Astrocyte (in vitro differentiated cells and primary cell): Measurements from ENCODE around the gene FRMD6. TPM values are rescaled to one million over a fixed set of nuclear protein-coding genes. Genes with fewer than 3 reads are reported as not detected.
A peak's percentile ranks its signal among the peaks of the same experiment; 100 is the strongest.

Source experiments
- DNase-seq: peaks from one replicate; pipeline ENCODE4 v3.0.0-alpha.2; 2010; ENCODE audit warnings: low read depth
- FAIRE-seq: peaks from 2 replicates; lab custom pipeline; 2011; peaks lifted over from hg19 to GRCh38; lab: Jason Lieb, UNC
- H2AFZ ChIP-seq: 2 replicates; pipeline ENCODE4 v1.6.0; 2012; ENCODE audit warnings: low read depth, low read length, inconsistent platforms
- H3K27ac ChIP-seq: 2 replicates; pipeline ENCODE4 v1.5.1; 2011; ENCODE audit warnings: low read depth, low read length, inconsistent platforms
- H3K27me3 ChIP-seq: 2 replicates; pipeline ENCODE4 v1.6.0; 2011; ENCODE audit warnings: low read length, inconsistent platforms; ENCODE audit not compliant: insufficient read depth
- H3K36me3 ChIP-seq: 2 replicates; pipeline ENCODE4 v1.5.1; 2011; ENCODE audit warnings: low read length, inconsistent platforms; ENCODE audit not compliant: insufficient read depth
- H3K4me1 ChIP-seq: 2 replicates; pipeline ENCODE4 v1.5.1; 2011; ENCODE audit warnings: low read length, inconsistent platforms; ENCODE audit not compliant: insufficient read depth
- H3K4me2 ChIP-seq: 2 replicates; pipeline ENCODE4 v1.6.0; 2012; ENCODE audit warnings: low read length, inconsistent platforms
- H3K4me3 ChIP-seq: 2 replicates; pipeline ENCODE4 v1.5.1; 2011; ENCODE audit warnings: low read depth, mild to moderate bottlenecking, low read length, inconsistent platforms; ENCODE audit not compliant: insufficient read depth
- H3K79me2 ChIP-seq: 2 replicates; pipeline ENCODE4 v1.6.0; 2012; ENCODE audit warnings: mild to moderate bottlenecking, low read length, inconsistent platforms; ENCODE audit not compliant: insufficient read depth
- H3K9ac ChIP-seq: 2 replicates; pipeline ENCODE4 v1.6.0; 2012; ENCODE audit warnings: mild to moderate bottlenecking, low read length, inconsistent platforms
- H3K9me3 ChIP-seq: 2 replicates; pipeline ENCODE4 v1.5.1; 2012; ENCODE audit warnings: low read depth, mild to moderate bottlenecking, low read length, inconsistent platforms; ENCODE audit not compliant: insufficient read depth
- H4K20me1 ChIP-seq: 2 replicates; pipeline ENCODE4 v1.6.0; 2012; ENCODE audit warnings: low read length, inconsistent platforms; ENCODE audit not compliant: insufficient read depth
- H3K27ac Mint-ChIP-seq: one replicate; pipeline ENCODE4 v1.8.0; 2021; ENCODE audit warnings: mild to moderate bottlenecking, mixed read lengths; ENCODE audit not compliant: unreplicated experiment
- H3K27me3 Mint-ChIP-seq: one replicate; pipeline ENCODE4 v1.8.0; 2021; ENCODE audit warnings: low read depth, mixed read lengths; ENCODE audit not compliant: unreplicated experiment
- H3K36me3 Mint-ChIP-seq: one replicate; pipeline ENCODE4 v1.8.0; 2021; ENCODE audit warnings: low read depth, mixed read lengths; ENCODE audit not compliant: unreplicated experiment
- H3K4me1 Mint-ChIP-seq: one replicate; pipeline ENCODE4 v1.8.0; 2021; ENCODE audit warnings: low read depth, mixed read lengths; ENCODE audit not compliant: unreplicated experiment
- H3K4me3 Mint-ChIP-seq: one replicate; pipeline ENCODE4 v1.8.0; 2021; ENCODE audit warnings: mild to moderate bottlenecking, moderate library complexity, mixed read lengths; ENCODE audit not compliant: unreplicated experiment
- H3K9me3 Mint-ChIP-seq: one replicate; pipeline ENCODE4 v1.8.0; 2021; ENCODE audit warnings: mild to moderate bottlenecking, mixed read lengths; ENCODE audit not compliant: unreplicated experiment
- CTCF ChIP-seq: IDR thresholded peaks from 2 replicates; pipeline ENCODE4 v1.5.1; 2011; ENCODE audit warnings: low read depth, mild to moderate bottlenecking, inconsistent platforms, low read length, moderate library complexity; ENCODE audit not compliant: insufficient read depth
- EZH2 ChIP-seq: IDR thresholded peaks from 2 replicates; pipeline ENCODE4 v1.6.1; 2012; ENCODE audit warnings: mild to moderate bottlenecking, low read length, inconsistent platforms; ENCODE audit not compliant: insufficient read depth
- total RNA-seq: library from RNA; stranded (reverse); gene quantifications from 2 replicates; pipeline ENCODE4 v1.2.1, GENCODE V29; 2021

Gene FRMD6
- total RNA-seq, 1 donor from 2014 or later = 492 TPM

DNA sequence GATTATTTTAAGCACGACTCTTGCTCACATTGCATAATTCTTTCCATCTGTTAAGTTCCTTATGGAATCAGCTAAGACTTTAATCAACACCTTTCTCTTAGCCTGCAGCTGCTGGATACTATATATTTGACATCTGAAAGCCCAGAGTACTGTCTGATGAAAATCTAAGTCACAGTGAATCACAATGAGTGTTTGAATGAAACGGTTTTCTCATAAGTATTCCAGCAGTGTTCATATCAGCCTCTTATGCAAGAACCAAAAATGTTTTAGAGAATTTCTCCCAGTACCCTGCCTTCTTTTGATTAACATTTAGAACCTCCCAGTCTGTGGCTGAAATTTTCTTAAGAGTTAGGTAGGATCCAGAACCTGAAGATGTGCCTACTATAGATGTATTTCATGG lies 55.6 kb downstream of the FRMD6 start:
- H3K9ac ChIP-seq = no peak overlapping the region
- Mint-ChIP-seq H3K4me1 (peaks cover 55% of the 10 kb centered on the region), H3K36me3 (peaks cover 13% of the 10 kb centered on the region), H3K27me3 (no peaks in the 10 kb centered on the region), H3K27ac (peak overlapping the region; percentile 53), H3K4me3 (no peak overlapping the region), H3K9me3 (no peaks in the 10 kb centered on the region)
- H3K4me2 ChIP-seq = no peak overlapping the region
- peaks cover 93% of the 10 kb centered on the region for H3K36me3 ChIP-seq
- no peak overlapping the region for H2AFZ ChIP-seq
- H4K20me1 ChIP-seq = peaks cover 65% of the 10 kb centered on the region
- H3K9me3 ChIP-seq = no peaks in the 10 kb centered on the region
- no peak for TF ChIP-seq EZH2
- TF ChIP-seq CTCF = no peak
- DNase-seq = no peak
- H3K4me3 ChIP-seq = no peak overlapping the region
- H3K4me1 ChIP-seq = peaks cover 10% of the 10 kb centered on the region
- FAIRE-seq = no peak
- H3K79me2 ChIP-seq = peaks cover 93% of the 10 kb centered on the region
- no peaks in the 10 kb centered on the region for H3K27me3 ChIP-seq
- H3K27ac ChIP-seq = no peak overlapping the region

DNA sequence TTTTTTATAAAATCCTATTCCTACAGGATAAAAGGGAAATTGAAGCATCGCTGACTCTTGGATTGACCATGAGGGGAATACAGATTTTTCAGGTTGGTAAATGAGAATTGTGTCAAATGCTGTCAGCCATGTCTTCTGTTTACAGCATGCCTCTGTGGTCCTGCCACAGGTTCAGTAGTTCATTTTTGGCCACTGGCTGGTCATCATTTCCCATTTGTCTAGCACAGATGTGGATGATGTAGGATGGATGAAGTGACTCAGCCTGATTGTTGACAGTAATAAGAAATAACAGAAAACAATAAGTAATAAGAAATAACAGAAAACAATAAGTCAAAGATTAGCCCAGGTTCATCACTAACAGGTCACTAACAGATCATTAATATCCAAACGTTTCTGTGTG lies 59.8 kb downstream of the FRMD6 start:
- H3K4me2 ChIP-seq = no peak overlapping the region
- TF ChIP-seq CTCF = no peak
- no peak for TF ChIP-seq EZH2
- no peak overlapping the region for H3K4me3 ChIP-seq
- H3K79me2 ChIP-seq = peaks cover 64% of the 10 kb centered on the region
- peaks cover 92% of the 10 kb centered on the region for H3K36me3 ChIP-seq
- H3K4me1 Mint-ChIP-seq = peaks cover 62% of the 10 kb centered on the region
- peaks cover 67% of the 10 kb centered on the region for H4K20me1 ChIP-seq
- H3K27me3 ChIP-seq = no peaks in the 10 kb centered on the region
- no peaks in the 10 kb centered on the region for H3K9me3 ChIP-seq
- no peak overlapping the region for H3K4me3 Mint-ChIP-seq
- FAIRE-seq (no peak), DNase-seq (no peak)
- no peaks in the 10 kb centered on the region for H3K9me3 Mint-ChIP-seq
- H3K27ac ChIP-seq = no peak overlapping the region
- no peaks in the 10 kb centered on the region for H3K27me3 Mint-ChIP-seq
- peaks cover 4% of the 10 kb centered on the region for H3K4me1 ChIP-seq
- H3K27ac Mint-ChIP-seq = peak overlapping the region; percentile 47
- no peak overlapping the region for H3K9ac ChIP-seq
- peaks cover 19% of the 10 kb centered on the region for H3K36me3 Mint-ChIP-seq
- no peak overlapping the region for H2AFZ ChIP-seq

DNA sequence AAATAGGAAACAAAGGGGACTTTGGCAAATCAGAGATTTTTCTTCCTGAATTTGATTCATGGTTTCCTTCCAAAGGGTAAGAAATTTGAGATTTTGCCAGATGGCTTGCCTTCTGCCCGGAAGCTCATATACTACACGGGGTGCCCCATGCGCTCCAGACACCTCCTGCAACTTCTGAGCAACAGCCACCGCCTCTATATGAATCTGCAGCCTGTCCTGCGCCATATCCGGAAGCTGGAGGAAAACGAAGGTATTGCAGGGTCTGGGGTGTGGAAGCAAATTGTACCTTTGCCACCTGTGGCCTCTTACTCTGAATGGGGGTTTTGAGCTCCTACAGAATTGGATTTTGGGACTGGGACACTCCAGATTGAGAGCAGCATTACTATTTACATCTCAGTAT lies 63.5 kb downstream of the FRMD6 start:
- DNase-seq (no peak), FAIRE-seq (no peak)
- no peak overlapping the region for H3K27ac ChIP-seq
- no peak overlapping the region for H3K4me3 ChIP-seq
- TF ChIP-seq EZH2 (no peak), CTCF (no peak)
- no peak overlapping the region for H3K4me2 ChIP-seq
- peaks cover 97% of the 10 kb centered on the region for H3K36me3 ChIP-seq
- Mint-ChIP-seq H3K27ac (peak overlapping the region; percentile 47), H3K36me3 (peaks cover 19% of the 10 kb centered on the region), H3K9me3 (no peaks in the 10 kb centered on the region), H3K27me3 (no peaks in the 10 kb centered on the region), H3K4me3 (no peak overlapping the region), H3K4me1 (peaks cover 68% of the 10 kb centered on the region)
- H3K9ac ChIP-seq = no peak overlapping the region
- H4K20me1 ChIP-seq = peaks cover 69% of the 10 kb centered on the region
- H3K79me2 ChIP-seq = peaks cover 43% of the 10 kb centered on the region
- no peak overlapping the region for H2AFZ ChIP-seq
- H3K27me3 ChIP-seq = no peaks in the 10 kb centered on the region
- H3K4me1 ChIP-seq = peaks cover 4% of the 10 kb centered on the region
- no peaks in the 10 kb centered on the region for H3K9me3 ChIP-seq
